DND-41 (cell line): Measurements from ENCODE around the gene GRHPR.

Experiments used
- EZH2 ChIP-seq: IDR thresholded peaks from 3 replicates; pipeline ENCODE4 v1.6.1; 2012; ENCODE audit warnings: borderline replicate concordance, low read depth, mild to moderate bottlenecking, moderate library complexity, low read length, inconsistent platforms; ENCODE audit not compliant: severe bottlenecking
- TF ChIP-seq, protein P1 (sequence below): IDR thresholded peaks from 2 replicates; pipeline ENCODE4 v1.5.1; 2012; ENCODE audit warnings: borderline replicate concordance, low read length, moderate library complexity, mild to moderate bottlenecking; ENCODE audit not compliant: poor library complexity, severe bottlenecking; ENCODE audit errors: extremely low read depth

GRCh38 chr9:37447111-37447510, 24.6 kb downstream of the GRHPR start:
- no peak for TF ChIP-seq EZH2
- TF ChIP-seq, protein P1, sequence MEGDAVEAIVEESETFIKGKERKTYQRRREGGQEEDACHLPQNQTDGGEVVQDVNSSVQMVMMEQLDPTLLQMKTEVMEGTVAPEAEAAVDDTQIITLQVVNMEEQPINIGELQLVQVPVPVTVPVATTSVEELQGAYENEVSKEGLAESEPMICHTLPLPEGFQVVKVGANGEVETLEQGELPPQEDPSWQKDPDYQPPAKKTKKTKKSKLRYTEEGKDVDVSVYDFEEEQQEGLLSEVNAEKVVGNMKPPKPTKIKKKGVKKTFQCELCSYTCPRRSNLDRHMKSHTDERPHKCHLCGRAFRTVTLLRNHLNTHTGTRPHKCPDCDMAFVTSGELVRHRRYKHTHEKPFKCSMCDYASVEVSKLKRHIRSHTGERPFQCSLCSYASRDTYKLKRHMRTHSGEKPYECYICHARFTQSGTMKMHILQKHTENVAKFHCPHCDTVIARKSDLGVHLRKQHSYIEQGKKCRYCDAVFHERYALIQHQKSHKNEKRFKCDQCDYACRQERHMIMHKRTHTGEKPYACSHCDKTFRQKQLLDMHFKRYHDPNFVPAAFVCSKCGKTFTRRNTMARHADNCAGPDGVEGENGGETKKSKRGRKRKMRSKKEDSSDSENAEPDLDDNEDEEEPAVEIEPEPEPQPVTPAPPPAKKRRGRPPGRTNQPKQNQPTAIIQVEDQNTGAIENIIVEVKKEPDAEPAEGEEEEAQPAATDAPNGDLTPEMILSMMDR: no peak
